ENCODE results near the gene UBA6.

Gene UBA6

GRCh38 chr4:67565284-67565683, 135.7 kb downstream of the UBA6 start:
- DNase-seq (no peak), ATAC-seq (no peak)
- Mint-ChIP-seq H3K36me3 (ENCODE audit: low read depth) (no peaks in the 10 kb centered on the region), H3K9me3 (no peaks in the 10 kb centered on the region), H3K4me3 (no peak overlapping the region), H3K27ac (no peak overlapping the region), H3K4me1 (peaks cover 10% of the 10 kb centered on the region), H3K27me3 (no peaks in the 10 kb centered on the region)
